NAMALWA (cell line): Measurements from ENCODE around the gene CA7.
"Not testable (repeated sequence)": the region's sequence is repeated elsewhere in the genome, so short reads cannot be mapped to it uniquely, and the experiment has no call there.

Source experiments
- DNase-seq: peaks from one replicate; pipeline ENCODE4 v3.0.0-alpha.2; 2015; ENCODE audit warnings: low spot score

Gene CA7

DNA sequence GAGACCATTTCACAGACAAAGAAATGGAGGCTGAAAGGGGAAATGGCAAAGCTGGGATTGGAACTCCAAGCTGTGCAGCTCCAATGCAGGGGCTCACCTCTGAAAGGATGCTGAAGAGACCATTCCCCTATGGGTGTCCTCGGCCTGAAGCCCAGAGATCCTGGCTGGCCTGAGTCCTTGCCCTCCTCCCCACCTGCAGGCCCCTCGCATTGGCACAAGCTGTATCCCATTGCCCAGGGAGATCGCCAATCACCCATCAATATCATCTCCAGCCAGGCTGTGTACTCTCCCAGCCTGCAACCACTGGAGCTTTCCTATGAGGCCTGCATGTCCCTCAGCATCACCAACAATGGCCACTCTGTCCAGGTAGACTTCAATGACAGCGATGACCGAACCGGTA lies 2.6 kb downstream of the CA7 start:
- no peak for DNase-seq

DNA sequence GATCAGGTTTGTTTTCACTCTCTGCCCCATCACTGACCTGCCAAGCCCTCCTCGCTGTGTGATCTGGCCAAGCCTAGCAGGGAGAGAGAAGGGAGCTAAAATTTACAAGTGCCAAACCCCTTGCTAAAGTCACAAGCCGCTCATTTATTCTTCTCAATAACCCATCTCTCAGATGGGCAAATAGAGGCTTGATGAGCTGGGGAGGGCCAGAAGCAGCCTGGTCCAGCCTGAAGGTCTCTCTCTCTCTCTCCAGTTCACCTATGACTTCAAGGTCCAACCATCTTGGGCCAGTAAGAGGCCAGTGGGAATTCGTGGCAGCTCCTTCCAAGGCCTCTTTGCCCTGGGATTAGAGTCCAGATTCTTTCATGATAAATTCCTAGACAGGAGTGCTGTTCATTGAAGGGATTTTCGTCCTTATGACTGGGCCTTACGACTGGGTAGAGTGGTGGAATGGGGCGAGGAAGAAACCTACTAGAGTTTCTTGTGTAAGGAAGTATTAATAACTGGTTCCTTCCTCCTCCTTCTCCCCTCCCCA lies 3.4 kb downstream of the CA7 start:
- no peak for DNase-seq

DNA sequence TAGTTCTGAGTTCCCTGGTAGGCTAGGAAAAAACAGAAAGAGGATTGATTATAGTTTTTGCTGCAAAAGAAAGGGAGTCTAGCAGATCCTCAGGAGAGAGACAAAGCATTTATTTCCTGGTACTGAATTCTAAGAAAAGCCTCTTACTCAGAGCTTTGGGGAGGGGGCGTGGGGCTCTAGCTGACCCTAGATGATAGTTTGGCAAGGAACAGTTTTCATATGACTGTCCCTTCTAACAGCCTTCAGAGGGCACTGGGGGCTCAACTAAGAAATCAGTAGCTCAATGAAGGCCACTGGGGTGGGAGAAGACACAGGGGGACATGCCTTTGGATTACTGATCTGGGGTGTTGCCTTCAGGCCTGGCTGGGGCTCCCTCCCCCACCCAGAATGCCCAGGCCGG lies 4.0 kb downstream of the CA7 start:
- DNase-seq, result no peak

DNA sequence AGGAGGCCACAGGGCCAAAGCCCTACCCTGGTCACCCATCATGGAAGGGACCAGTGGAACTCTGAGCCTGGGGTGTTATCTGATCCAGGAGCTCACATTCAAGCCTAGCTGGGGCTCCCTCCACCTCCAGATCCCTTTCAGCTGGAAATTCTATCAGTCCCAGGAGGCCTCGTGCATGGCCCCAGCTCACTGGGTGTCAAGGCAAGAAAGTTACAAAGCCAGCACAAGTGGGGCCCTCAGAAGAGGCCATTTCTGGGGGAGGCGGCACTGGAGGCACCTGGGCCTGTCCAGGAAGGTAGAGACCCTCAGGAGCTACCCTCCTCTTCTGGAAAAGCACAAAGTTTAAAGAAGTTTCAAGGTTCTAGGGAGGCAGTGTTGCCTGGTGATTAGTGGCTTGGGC lies 4.8 kb downstream of the CA7 start:
- no peak for DNase-seq

DNA sequence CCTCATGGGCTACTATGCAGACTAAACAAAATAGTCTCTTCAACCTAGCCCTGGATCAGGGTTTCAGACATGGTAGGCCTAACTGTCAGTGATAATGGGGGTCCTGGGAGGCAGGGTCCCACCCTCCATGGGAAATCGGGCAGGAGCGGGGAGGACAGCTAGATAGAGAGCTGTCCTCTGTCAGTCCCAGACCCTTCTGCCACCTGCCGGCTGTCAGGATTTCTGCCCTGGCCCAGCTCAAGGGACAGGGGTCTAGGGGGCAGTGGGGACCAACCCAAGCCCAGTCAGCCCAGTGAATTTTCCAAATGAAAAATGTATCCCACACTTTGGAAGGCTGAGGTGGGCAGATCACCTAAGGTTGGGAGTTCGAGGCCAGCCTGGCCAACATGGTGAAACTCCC lies 5.3 kb downstream of the CA7 start:
- no peak for DNase-seq

DNA sequence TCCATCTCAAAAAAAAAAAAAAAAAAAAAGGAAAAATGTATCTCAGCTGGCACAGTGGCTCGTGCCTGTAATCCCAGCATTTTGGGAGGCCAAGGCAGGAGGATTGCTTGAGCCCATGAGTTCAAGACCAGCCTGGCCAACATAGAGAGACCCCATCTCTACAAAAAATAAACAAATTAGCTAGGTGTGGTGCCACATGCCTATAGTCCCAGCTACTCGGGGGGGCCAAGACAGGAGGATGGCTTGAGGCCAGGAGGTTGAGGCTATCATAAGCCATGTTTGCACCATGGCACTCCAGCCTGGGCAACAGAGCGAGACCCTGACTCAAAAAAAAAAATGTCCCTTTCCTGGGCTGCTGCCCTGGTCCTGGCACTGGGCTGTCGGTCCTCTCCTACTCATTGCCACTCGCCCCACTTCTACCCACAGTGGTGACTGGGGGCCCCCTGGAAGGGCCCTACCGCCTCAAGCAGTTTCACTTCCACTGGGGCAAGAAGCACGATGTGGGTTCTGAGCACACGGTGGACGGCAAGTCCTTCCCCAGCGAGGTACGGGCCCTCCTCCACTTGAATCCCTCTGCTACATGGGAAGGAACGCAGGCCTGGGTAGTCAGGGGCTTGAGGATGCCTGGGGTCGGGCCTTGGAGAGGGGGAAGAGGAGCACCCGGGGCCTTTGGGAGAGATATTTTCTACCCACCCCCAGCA lies 6.1 kb downstream of the CA7 start:
- no peak for DNase-seq

DNA sequence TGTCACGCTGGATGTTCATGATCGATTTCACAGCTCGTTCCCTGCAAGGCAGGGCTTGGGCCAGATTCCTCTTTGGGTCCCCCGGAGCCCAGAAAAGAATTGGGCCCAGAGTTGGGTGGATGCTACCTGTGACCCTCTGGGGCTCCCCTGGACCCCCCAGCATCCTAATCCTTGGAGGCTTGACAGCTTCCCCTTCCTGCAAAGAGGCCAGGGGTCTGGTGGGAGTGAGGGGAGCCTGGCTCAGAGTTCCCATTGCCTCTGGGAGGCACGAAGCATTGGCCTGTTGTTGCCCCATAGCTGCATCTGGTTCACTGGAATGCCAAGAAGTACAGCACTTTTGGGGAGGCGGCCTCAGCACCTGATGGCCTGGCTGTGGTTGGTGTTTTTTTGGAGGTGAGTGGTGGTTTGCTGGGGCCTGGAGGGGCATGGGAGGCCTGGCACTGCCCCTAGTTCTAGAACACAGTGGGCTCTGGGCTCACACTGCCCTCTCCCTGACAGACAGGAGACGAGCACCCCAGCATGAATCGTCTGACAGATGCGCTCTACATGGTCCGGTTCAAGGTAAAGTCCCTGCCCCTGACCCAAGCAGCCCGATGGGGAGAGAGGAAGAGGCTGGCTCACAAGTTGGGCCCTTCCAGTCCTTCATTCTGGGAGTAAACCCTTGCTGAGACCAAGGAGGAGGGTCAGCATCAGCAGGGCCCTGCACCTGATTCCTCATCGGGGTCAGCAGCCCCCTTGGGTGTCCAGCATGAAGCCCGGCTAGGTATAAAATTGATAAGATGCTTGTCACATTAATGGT lies 7.2 kb downstream of the CA7 start:
- no peak for DNase-seq

DNA sequence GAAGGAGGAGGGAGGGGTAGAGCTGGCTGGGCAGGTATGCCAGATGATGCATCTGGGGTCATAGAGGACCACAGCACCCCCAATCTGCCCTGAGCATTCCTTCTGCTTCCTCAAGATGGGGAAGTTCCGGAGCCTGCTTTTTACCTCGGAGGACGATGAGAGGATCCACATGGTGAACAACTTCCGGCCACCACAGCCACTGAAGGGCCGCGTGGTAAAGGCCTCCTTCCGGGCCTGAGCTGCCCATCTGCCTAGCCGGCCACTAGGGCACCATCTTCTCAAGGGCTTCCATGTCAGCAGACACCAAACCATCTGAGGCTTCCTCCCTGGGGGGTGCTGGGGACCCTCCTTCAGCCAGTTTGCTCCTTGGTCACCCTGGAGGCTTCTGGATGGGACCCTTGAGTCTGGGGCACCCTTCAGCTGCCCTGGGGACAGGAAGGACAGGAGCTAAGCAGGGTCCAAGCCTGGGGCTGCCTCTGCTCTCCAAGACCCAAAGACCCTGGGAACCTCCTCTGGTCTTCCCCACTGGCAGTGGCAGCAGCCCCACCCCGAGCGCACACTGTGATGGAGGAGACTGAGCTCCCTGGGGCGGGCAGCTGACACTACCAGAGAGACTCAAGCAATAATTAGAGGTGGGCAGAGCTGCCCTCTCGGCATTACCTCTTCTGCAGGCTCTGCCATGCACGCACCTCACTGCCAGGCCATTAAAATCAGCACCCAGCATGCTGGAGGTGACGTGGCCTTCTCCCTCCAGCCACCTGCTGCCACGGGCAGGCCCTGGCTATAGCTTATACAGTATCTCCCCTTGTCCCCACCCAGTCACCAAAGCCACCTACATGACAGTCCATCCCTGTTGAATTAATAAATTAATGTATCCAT lies 9.3 kb downstream of the CA7 start:
- DNase-seq, result no peak

DNA sequence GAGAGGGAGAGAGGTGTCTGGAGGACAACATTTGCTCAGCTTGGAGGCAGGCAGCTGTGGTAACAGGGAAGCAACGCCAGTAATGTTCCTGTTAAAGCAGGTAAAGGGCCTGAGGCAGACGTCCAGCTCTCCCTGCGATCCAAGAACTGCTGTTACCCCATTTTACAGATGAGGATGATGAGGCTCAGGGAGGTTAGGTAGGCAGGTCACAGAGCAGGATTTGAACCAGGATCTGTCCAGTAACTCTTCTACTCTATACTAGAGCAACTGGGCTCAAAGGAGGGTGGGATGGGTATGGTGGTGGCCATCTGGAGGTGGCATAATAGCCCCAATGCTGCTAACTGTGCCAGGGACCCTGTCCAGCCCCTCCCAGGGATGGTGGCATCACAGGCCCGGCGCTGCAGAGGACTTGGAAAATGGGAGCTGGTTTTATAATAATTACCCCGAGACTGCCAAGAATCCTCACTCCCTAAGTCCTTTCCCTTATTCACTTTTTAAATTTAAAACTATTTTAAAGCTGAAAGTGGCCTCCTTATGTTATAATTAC lies 12.0 kb downstream of the CA7 start:
- no peak for DNase-seq

DNA sequence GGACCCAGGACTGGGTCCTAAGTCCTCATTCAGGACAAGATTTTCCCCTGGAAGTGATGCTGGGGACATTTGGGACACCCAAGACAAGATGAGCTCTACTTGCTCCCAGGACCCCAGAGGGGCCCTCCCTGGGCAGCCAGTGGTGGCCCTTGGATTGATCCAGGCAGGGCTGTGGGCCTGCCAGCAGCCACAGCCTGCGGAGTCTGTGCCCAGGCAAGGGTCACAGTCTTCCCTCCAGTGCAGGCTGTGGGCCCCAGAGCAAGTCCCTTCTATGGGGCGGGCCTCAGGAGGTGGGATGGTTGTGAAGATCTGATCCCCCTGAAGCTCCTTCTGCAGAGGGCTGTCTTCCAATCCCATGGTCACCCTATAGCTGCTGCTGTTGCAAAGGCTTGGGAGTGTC lies 12.6 kb downstream of the CA7 start:
- no peak for DNase-seq

DNA sequence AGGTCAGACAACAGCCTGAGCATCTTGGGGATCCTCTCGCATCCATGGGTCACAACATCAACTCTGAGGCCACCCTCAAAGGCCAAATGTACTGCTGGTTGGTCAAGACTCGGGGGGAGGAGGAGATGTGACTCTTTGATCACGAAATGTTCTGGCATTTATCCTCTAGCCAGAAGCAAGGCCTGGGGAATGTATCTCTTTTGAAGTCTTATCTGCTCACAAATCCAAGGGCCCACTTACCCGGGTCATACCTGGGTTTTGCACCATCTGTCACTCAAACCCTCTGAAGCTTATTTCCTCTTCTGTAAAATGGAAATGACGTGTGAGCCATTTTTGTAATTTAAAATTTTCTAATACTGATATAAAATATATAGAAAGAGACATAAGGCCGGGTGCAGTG lies 13.2 kb downstream of the CA7 start:
- DNase-seq, result no peak

DNA sequence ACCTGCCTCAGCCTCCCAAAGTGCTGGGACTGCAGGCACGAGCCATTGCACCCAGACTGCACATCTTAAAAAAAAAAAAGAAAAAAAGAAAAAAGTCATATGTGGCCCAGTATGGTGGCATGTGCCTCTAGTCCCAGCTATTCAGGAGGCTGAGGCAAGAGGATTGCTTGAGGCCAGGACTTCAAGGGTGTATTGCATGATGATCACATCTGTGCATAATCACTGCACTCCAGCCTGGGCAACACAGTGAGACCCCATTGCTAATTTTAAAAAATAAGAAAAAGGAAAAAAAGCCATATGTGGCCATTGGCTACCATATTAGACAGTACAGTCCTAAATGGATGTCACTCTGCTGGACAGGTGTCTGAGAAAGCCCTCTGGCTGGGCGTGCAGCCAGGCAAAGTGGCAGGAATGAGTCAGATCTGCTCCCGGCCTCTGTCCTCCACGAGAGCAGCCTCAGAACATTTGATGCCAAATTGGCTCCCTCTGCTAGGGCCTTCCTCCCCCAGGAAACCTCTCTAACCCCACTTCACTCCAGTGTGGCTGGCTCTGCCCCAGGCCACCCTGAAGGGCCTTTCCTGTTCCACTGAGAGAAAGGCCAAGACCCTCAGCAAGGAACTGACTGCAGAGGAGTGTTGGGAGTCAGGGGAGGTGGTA lies 14.7 kb downstream of the CA7 start:
- no peak for DNase-seq

DNA sequence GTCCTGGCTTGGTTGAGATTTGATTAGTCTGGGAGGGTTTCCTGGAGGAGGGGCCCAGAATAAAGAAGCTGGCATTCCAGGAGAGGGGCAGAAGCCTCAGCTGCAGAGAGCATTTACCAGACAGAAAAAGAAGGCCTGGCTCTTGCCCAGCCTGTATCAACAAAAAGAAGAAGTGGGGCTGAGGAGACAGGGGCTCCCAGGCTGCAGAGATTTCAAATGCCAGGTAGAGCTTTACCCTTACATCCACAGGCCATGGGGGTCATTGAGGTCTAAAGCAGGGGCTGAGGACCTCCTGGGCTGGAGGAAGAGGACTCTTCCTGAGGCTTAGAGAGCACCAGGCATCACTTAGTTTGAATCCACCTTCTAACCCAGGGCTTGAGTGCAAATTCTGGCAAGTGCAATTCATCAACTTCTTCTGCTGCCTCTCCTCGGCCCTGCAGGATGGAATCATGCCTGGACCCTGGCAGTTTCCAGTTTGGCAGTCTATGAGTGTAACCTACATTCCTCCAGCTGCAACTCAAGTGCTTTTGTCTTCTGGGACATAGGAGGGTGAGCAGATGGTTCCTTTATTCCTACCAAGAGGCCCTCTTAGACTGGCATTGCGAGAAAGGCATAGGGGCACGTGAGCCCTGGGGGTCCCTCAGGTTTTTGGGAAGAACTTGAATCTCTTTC lies 15.3 kb downstream of the CA7 start:
- no peak for DNase-seq

DNA sequence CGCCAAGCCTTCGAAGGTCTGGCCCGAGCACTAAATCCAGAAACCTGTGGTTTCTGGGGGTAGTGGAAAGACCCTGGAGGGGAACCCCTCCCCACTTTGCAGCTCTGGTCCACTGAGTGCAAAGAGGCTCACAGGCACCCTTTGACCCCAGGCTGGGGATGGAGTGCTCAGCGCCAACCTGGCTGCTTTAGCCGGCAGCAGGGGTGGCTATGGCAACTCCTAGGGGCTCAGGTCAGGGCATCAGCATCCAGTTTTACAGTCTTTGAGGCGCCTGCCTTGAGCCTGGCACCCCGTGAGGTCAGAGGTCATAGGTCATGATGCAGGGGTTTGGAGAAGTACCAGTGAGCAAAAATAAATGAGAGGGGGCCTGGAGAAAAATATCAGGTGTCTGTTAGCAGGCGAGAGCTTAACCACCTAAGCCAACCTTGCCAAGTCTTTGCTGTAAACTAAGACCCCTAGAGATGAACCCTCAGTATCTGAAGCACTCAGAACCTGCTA lies 17.9 kb downstream of the CA7 start:
- no peak for DNase-seq

DNA sequence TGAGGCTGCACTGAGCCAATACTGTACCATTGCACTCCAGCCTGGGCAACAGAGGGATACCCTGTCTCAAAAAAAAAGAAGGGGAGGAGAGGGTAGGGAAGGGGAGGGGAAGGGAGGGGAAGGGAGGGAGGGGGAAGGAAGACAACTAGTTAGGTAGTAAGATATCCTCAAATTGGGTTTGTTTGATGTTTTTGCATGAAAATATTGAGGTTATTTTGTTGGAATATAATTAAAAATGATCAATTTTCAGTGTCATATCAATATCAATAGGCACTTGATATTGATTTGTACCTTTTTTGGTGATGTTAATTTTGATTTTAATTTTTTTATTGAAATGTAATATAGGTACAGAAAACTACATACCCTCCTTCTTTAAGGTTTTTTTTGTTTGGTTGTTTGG lies 19.5 kb downstream of the CA7 start:
- no peak for DNase-seq

DNA sequence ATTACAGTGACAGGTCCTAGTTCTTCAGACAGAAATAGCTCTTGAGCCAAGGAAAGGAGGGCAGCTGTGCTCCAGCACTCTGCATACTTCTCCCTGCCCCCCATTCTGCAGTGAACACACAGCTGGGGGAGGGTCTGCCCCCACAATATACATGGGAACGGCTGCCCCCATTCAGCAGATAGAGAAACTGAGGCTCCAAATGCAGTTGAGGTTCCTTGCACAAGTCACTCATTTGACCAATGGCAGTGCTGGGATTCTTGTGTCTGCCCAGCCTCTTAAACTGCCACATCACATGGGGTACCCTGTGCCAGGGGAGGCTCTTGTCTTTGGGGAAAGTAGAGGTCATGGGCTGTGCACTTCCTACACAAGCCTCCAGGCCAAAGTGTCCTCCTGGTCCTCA lies 25.2 kb downstream of the CA7 start:
- no peak for DNase-seq

DNA sequence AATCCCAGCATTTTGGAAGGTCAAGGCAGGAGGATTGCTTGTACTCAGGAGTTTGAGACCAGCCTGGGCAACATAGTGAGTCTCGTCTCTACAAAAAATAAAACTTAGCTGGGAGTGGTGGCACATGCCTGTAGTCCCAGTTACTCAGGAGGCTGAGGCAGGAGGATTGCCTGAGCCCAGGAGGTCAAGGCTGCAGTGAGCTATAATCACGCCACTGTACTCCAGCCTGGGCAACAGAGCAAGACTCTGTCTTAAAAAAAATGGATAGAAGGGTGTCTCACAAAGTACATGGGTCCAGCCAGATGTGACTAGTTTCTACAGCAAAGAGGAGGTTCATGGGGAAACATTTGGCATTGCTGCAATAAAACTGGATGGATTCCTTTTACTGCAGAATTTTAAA lies 27.1 kb downstream of the CA7 start:
- not testable (repeated sequence) for DNase-seq

DNA sequence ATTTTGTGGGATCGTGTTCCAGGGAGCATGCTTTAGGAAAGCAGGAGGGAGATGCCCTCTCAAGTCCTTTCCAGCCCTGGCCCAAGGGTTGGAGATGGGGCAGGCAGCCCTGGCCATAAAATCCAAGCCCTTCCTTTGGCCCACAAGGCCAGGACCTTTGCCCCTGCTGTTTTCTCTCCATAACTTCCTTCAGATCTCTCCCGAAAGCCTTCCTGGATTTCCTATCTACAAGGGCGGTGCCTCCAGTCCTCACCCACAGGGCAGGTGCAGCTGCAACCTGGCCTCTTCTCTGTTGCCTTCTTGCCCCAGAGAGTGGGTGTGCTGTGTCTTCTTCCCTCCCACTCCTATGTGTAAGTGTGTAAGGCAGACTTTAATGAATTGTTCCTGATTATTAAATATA lies 27.6 kb downstream of the CA7 start:
- no peak for DNase-seq

DNA sequence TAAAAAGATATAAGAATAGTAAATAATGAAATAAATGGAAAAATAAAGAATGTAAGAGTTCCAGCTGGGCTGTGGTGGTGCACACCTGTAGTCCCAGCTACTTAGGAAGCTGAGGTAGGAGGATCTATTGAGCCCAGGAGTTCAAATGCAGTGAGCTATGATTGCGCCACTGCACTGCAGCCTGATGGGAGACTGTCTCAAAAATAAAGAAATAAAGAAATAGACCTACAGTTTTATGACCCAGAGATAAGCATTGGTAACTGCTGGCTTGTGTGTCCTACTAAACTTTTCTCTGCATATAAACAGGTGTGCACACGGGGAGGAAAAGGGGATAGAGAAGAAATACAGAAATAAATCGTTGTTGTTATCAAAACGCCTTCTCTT lies 28.3 kb downstream of the CA7 start:
- no peak for DNase-seq

DNA sequence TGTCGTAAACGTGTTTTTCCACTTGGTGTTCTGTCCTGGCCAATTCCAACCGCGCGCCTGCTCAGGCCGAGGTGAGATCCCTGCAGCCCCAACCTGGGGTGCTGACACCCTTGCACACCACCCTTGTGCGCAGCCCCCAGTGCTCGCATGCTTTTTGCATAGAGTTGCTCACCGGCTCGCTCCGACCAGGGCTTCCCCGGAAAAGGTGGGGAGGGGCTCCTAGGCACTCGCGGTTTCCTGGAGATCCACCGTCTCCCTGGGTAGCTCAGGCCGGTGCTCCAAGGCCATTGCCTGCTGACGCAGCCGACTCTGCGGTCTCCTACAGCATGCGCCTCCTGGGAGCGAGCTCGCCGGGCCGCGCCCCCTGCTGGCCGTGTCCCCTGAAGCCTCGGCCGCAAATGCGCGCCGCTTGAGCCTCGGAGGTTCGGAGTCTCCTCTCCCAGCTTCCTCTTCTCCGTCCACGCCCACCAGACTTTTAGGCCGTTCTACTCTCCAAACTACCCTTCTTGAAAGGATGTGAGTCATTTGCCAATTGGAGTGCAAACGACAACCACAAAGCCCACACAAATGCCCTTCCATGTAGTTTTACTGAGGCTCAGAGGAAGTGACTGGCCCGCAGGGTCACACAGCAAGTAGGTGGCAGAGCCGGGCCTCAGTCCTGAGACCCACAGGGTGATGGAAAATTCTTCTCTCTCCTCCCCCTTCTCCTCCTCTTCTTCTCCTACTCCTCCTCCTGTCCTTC lies 28.9 kb downstream of the CA7 start:
- DNase-seq, result peak; percentile 92
